Hepatocyte (in vitro differentiated cells): ENCODE results near the gene EEIG1. TPM values are rescaled to one million over a fixed set of nuclear protein-coding genes. Genes with fewer than 3 reads are reported as not detected.

Source experiments
- DNase-seq: peaks from one replicate; pipeline ENCODE4 v3.0.0-alpha.2; 2016; ENCODE audit warnings: low spot score
- H2AFZ ChIP-seq: fragments of 200-600 bp; sonication (generic); 2 replicates; pipeline ENCODE4 v1.6.0; 2016; ENCODE audit warnings: antibody characterized with exemption, mild to moderate bottlenecking
- H3K27ac ChIP-seq: fragments of 200-600 bp; sonication (generic); 2 replicates; pipeline ENCODE4 v1.5.1; 2016; ENCODE audit warnings: mild to moderate bottlenecking
- H3K27me3 ChIP-seq: fragments of 200-600 bp; sonication (generic); 2 replicates; pipeline ENCODE4 v1.6.1; 2016
- H3K36me3 ChIP-seq: fragments of 200-600 bp; sonication (generic); replicated peaks from 2 replicates; pipeline ENCODE4 v1.5.1; 2016; ENCODE audit warnings: low read depth; ENCODE audit not compliant: insufficient read depth
- H3K4me1 ChIP-seq: fragments of 200-600 bp; sonication (generic); 2 replicates; pipeline ENCODE4 v1.5.1; 2016; ENCODE audit warnings: mild to moderate bottlenecking, moderate library complexity; ENCODE audit not compliant: insufficient read depth
- H3K4me2 ChIP-seq: fragments of 200-600 bp; sonication (generic); 2 replicates; pipeline ENCODE4 v1.6.0; 2016
- H3K4me3 ChIP-seq: fragments of 200-600 bp; sonication (generic); 2 replicates; pipeline ENCODE4 v1.5.1; 2016; ENCODE audit warnings: mild to moderate bottlenecking
- H3K79me2 ChIP-seq: fragments of 200-600 bp; sonication (generic); 2 replicates; pipeline ENCODE4 v1.6.0; 2017; ENCODE audit warnings: mild to moderate bottlenecking
- H3K9me2 ChIP-seq: fragments of 200-600 bp; sonication (generic); replicated peaks from 2 replicates; pipeline ENCODE4 v1.6.0; 2017; ENCODE audit warnings: mild to moderate bottlenecking; ENCODE audit not compliant: insufficient read depth
- H3K9me3 ChIP-seq: fragments of 200-600 bp; sonication (generic); 2 replicates; pipeline ENCODE4 v1.5.1; 2016; ENCODE audit warnings: low read depth, mild to moderate bottlenecking
- H4K20me1 ChIP-seq: fragments of 200-600 bp; sonication (generic); 2 replicates; pipeline ENCODE4 v1.6.0; 2016; ENCODE audit warnings: mild to moderate bottlenecking; ENCODE audit not compliant: insufficient read depth, poor library complexity, severe bottlenecking
- EZH2 ChIP-seq: fragments of 200-600 bp; sonication (generic); IDR thresholded peaks from 2 replicates; pipeline ENCODE4 v1.6.1; 2016; ENCODE audit warnings: antibody characterized with exemption, mild to moderate bottlenecking, borderline replicate concordance
- EZH2phosphoT487 ChIP-seq: fragments of 200-600 bp; sonication (generic); IDR thresholded peaks from one replicate; pipeline ENCODE4 v1.6.1; 2018; ENCODE audit warnings: antibody characterized with exemption, mild to moderate bottlenecking, low read depth, moderate library complexity; ENCODE audit not compliant: unreplicated experiment, severe bottlenecking
- WGBS: methylation state at CpG from one replicate; pipeline ENCODE4 v1.1.6; 2016; ENCODE audit warnings: low lambda C conversion rate; ENCODE audit errors: missing lambda C conversion rate; 5-methylcytosine and 5-hydroxymethylcytosine counted together
- polyA plus RNA-seq: library from polyadenylated mRNA; unstranded; fragments of >200 nt; fragmentation: Nextera tagmentation; extraction: Ambion mirVana; gene quantifications from 2 replicates; pipeline ENCODE4 v1.2.1, GENCODE V29; 2016
- total RNA-seq: library from RNA; depleted of rRNA; stranded (reverse); fragments of >200 nt; gene quantifications from 2 replicates; pipeline ENCODE4 v1.2.3, GENCODE V29; 2014
- TF ChIP-seq, protein P1 (sequence below): fragments of 200-600 bp; sonication (generic); IDR thresholded peaks from 2 replicates; pipeline ENCODE4 v1.5.1; 2016; ENCODE audit warnings: antibody characterized with exemption, mild to moderate bottlenecking; ENCODE audit not compliant: poor library complexity

EEIG1 gene
- total and polyA plus RNA-seq, 2 experiments from 2014 or later, result 38.1 to 43.6 TPM

DNA sequence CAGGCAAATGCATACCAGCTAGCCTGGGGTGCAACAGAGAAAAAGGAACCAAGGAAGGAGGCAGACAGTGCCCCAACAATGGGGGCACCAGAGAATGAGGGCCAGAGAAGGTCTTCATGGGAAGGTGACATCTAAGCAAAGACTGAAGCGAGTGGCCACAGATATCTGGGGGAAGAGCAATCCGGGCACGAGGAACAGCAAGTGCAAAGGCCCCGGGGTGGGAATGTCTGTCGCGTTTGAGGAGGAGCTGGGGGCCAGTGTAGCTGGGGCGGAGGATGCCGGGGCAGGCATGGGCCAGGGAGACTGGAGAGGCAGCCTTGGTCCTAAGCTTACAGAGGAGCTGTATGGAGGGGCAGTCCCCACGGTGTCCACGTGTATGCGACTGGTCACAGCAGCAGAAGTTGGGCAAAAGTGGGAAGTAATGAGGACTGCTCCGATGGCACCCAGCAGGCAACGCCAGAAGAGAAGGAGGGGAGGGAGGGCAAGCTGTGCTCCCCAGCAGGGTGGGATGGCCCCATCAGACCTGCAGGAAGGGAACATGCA, 19.1 kb downstream of the EEIG1 start:
- Histone ChIP-seq H3K79me2 (peaks cover 90% of the 10 kb centered on the region), H3K4me2 (no peak overlapping the region), H2AFZ (no peak overlapping the region), H3K4me3 (no peak overlapping the region), H3K9me3 (no peaks in the 10 kb centered on the region), H3K27ac (peak overlapping the region; percentile 87), H3K4me1 (peaks cover 59% of the 10 kb centered on the region), H4K20me1 (peaks cover 12% of the 10 kb centered on the region), H3K9me2 (no peaks in the 10 kb centered on the region), H3K27me3 (no peaks in the 10 kb centered on the region), H3K36me3 (no peaks in the 10 kb centered on the region)
- over 99% methylated on average over 13 of the region's 13 CpGs for WGBS
- TF ChIP-seq EZH2, result no peak
- TF ChIP-seq EZH2phosphoT487, result no peak
- TF ChIP-seq, protein P1, sequence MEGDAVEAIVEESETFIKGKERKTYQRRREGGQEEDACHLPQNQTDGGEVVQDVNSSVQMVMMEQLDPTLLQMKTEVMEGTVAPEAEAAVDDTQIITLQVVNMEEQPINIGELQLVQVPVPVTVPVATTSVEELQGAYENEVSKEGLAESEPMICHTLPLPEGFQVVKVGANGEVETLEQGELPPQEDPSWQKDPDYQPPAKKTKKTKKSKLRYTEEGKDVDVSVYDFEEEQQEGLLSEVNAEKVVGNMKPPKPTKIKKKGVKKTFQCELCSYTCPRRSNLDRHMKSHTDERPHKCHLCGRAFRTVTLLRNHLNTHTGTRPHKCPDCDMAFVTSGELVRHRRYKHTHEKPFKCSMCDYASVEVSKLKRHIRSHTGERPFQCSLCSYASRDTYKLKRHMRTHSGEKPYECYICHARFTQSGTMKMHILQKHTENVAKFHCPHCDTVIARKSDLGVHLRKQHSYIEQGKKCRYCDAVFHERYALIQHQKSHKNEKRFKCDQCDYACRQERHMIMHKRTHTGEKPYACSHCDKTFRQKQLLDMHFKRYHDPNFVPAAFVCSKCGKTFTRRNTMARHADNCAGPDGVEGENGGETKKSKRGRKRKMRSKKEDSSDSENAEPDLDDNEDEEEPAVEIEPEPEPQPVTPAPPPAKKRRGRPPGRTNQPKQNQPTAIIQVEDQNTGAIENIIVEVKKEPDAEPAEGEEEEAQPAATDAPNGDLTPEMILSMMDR, result no peak
- DNase-seq, result no peak

DNA sequence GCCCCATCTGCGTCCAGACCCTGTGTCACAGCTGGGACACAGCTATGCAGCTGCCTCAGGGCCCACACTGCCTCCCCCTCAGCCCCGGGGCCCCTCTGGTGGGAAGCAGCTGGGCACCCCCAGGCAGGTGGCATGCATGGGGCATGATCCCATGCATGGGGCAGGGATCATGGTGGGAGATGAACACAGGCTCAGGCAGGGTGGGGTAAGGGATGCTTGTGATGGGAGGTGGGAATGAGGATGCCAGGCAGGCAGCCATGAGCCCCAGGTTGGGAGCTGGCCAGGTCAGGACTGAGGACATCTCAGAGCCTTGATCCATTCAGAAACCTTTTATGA, 19.7 kb downstream of the EEIG1 start:
- Histone ChIP-seq H3K36me3 (no peaks in the 10 kb centered on the region), H3K4me1 (peaks cover 59% of the 10 kb centered on the region), H3K4me2 (no peak overlapping the region), H2AFZ (no peak overlapping the region), H3K9me3 (no peaks in the 10 kb centered on the region), H4K20me1 (peaks cover 18% of the 10 kb centered on the region), H3K79me2 (peaks cover 90% of the 10 kb centered on the region), H3K9me2 (no peaks in the 10 kb centered on the region), H3K27me3 (no peaks in the 10 kb centered on the region), H3K27ac (peak overlapping the region; percentile 87), H3K4me3 (no peak overlapping the region)
- DNase-seq, result no peak
- 100% methylated on average over 2 of the region's 2 CpGs for WGBS
- no peak for TF ChIP-seq EZH2phosphoT487
- no peak for TF ChIP-seq EZH2
- TF ChIP-seq, protein P1, result no peak

DNA sequence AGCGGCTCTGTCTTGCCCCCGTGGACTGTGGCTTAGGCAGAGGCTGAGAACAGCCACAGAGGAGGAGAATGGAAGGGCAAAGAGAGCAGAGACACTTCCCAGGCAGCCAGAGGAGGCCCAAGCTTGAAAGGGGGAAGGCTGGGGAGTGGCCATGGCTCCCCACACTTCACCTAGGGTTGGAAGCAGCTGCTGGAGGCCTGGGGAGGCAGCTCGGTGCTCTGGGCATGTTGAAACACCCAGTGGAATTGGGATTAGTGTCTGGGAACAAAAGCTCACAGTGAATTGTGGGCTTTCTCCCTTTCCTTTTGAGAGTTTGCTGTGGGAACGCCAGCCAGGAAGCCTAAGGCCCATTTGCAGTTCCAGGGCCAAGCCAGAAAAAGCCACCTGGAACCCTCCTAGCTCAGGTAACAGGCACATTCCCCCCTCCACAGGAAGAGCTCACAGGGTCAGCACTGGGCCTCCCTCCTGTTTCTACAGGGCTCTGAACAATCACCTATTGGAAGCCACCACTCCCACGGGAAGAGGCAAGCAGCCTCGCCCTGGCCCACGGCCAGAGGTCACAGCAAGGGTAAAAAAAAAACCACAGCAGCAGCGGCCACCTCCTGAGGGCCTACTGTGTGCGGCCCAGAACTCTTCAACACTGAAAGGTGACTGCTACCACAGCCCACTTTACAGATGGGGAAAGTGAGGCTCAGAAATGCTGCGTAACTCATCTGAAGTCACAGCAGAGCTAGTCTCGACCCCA, 20.2 kb downstream of the EEIG1 start:
- Histone ChIP-seq H3K9me3 (no peaks in the 10 kb centered on the region), H3K4me2 (peak overlapping the region; percentile 55), H3K27me3 (no peaks in the 10 kb centered on the region), H3K4me1 (peaks cover 59% of the 10 kb centered on the region), H3K79me2 (peaks cover 92% of the 10 kb centered on the region), H3K27ac (peak overlapping the region; percentile 87), H4K20me1 (peaks cover 23% of the 10 kb centered on the region), H3K4me3 (no peak overlapping the region), H2AFZ (no peak overlapping the region), H3K9me2 (no peaks in the 10 kb centered on the region), H3K36me3 (no peaks in the 10 kb centered on the region)
- 66% methylated on average over 11 of the region's 11 CpGs for WGBS
- TF ChIP-seq, protein P1, result no peak
- no peak for TF ChIP-seq EZH2phosphoT487
- no peak for DNase-seq
